ENCODE measurements around the gene GPBAR1. TPM values are rescaled to one million over a fixed set of nuclear protein-coding genes. Genes with fewer than 3 reads are reported as not detected.

The GPBAR1 gene
- total and polyA plus RNA-seq, 4 donors: 0.42 to 2.7 (median 1.8) TPM

DNA sequence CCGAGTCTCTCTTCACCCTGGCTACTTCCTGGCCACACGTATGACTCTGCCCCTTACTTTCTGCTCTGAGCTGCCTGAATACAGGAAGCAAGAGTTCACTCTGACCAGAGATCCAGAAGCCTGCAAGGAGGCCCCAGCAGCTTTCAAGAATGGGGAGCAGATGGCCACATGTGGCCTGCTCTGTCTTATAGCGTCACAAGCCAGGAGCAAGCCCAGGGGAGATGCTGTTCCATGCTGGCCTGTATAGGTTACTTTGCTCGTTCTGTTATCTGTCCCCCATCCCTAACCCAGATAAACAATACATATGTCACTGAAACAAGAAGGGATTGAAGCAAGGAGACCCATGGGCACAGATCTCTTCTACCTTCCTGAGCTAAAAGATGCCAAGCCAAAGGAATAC is 13.8 kb downstream of the GPBAR1 start:
- WGBS: 82% methylated on average over 4 of the region's 4 CpGs
- Histone ChIP-seq H3K9ac (ENCODE audit: low read depth in 1 of 2, low read length in 2 of 2) (no peak overlapping the region), H3K36me3 (ENCODE audit: control insufficient read depth in 4 of 4, insufficient read depth in 3 of 4, low read depth in 1 of 4, low read length in 3 of 4) (peaks cover 17 to 57% (median 51%) of the 10 kb centered on the region in 4 donors), H3K27me3 (ENCODE audit: control insufficient read depth in 4 of 4, insufficient read depth in 4 of 4, low read length in 3 of 4) (no peaks in the 10 kb centered on the region), H3K27ac (ENCODE audit: low read depth in 1 of 2, low read length in 2 of 2) (no peak overlapping the region), H3K4me3 (ENCODE audit: low read depth in 1 of 3, low read length in 3 of 3) (no peak overlapping the region), H3K9me3 (ENCODE audit: control insufficient read depth in 4 of 4, low read length in 3 of 4) (no peaks in the 10 kb centered on the region), H3K4me1 (ENCODE audit: control insufficient read depth in 4 of 4, insufficient read depth in 4 of 4, low read length in 3 of 4) (peaks cover 2 to 26% (median 23%) of the 10 kb centered on the region in 4 donors)
- DNase-seq (ENCODE audit: low spot score): no peak
- TF ChIP-seq FOXA1 (IDR thresholded peaks at IDR 0.05): no peak
- TF ChIP-seq NR2F2 (IDR thresholded peaks at IDR 0.05): no peak
- TF ChIP-seq, protein P1, sequence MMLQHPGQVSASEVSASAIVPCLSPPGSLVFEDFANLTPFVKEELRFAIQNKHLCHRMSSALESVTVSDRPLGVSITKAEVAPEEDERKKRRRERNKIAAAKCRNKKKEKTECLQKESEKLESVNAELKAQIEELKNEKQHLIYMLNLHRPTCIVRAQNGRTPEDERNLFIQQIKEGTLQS (IDR thresholded peaks at IDR 0.05): no peak
- no peak for TF ChIP-seq GABPA (IDR thresholded peaks at IDR 0.05 in 1 of 2, conservative IDR thresholded peaks at IDR 0.05 in 1 of 2)
- TF ChIP-seq, protein P2, sequence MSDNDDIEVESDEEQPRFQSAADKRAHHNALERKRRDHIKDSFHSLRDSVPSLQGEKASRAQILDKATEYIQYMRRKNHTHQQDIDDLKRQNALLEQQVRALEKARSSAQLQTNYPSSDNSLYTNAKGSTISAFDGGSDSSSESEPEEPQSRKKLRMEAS (IDR thresholded peaks at IDR 0.05): no peak
- TF ChIP-seq HNF4A (conservative IDR thresholded peaks at IDR 0.05): no peak
- no peak for TF ChIP-seq EGR1 (IDR thresholded peaks at IDR 0.05; ENCODE audit: low read depth in 2 of 2)
- TF ChIP-seq, protein P3, sequence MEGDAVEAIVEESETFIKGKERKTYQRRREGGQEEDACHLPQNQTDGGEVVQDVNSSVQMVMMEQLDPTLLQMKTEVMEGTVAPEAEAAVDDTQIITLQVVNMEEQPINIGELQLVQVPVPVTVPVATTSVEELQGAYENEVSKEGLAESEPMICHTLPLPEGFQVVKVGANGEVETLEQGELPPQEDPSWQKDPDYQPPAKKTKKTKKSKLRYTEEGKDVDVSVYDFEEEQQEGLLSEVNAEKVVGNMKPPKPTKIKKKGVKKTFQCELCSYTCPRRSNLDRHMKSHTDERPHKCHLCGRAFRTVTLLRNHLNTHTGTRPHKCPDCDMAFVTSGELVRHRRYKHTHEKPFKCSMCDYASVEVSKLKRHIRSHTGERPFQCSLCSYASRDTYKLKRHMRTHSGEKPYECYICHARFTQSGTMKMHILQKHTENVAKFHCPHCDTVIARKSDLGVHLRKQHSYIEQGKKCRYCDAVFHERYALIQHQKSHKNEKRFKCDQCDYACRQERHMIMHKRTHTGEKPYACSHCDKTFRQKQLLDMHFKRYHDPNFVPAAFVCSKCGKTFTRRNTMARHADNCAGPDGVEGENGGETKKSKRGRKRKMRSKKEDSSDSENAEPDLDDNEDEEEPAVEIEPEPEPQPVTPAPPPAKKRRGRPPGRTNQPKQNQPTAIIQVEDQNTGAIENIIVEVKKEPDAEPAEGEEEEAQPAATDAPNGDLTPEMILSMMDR (IDR thresholded peaks at IDR 0.05; ENCODE audit: low read depth, low read length, missing input control): no peak
- no peak for TF ChIP-seq YY1 (IDR thresholded peaks at IDR 0.05)
- TF ChIP-seq, protein P4, sequence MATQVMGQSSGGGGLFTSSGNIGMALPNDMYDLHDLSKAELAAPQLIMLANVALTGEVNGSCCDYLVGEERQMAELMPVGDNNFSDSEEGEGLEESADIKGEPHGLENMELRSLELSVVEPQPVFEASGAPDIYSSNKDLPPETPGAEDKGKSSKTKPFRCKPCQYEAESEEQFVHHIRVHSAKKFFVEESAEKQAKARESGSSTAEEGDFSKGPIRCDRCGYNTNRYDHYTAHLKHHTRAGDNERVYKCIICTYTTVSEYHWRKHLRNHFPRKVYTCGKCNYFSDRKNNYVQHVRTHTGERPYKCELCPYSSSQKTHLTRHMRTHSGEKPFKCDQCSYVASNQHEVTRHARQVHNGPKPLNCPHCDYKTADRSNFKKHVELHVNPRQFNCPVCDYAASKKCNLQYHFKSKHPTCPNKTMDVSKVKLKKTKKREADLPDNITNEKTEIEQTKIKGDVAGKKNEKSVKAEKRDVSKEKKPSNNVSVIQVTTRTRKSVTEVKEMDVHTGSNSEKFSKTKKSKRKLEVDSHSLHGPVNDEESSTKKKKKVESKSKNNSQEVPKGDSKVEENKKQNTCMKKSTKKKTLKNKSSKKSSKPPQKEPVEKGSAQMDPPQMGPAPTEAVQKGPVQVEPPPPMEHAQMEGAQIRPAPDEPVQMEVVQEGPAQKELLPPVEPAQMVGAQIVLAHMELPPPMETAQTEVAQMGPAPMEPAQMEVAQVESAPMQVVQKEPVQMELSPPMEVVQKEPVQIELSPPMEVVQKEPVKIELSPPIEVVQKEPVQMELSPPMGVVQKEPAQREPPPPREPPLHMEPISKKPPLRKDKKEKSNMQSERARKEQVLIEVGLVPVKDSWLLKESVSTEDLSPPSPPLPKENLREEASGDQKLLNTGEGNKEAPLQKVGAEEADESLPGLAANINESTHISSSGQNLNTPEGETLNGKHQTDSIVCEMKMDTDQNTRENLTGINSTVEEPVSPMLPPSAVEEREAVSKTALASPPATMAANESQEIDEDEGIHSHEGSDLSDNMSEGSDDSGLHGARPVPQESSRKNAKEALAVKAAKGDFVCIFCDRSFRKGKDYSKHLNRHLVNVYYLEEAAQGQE (IDR thresholded peaks at IDR 0.05): no peak
- no peak for TF ChIP-seq FOXA2 (IDR thresholded peaks at IDR 0.05)
- no peak for TF ChIP-seq RXRA (IDR thresholded peaks at IDR 0.05)

DNA sequence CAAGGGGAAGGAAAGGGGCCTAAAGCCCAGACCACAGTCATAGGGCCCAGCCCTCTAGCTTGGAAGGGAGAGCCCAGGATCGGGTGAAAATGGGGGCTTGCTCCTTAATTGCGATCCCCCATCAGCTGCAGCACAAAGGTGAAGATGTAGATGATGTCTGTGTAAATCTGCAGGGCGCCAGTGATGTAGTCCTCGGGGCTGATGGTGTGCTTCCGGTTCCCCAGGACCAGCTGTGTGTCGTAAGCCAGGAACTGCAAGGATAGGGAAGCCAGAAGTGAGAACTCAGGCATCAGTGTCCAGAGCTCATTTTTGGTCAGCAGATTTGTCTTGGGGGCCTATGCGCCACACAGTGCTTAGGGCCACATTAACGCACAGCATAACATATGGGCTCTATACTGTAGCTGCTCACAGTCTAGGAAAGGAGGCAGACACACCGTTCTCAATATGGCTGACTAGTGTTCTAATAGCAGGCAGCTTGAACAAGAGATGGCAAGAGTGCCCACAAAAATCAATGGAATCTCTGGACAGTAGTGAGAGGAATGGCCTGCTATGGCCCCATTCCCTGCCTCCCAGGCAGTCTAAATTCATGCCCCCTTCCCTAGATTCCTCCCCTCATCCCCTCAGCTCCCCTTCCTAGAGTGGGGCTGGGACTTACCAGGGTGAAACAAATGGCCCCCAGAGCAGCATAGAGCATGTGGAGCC is 14.7 kb downstream of the GPBAR1 start:
- no peak for DNase-seq (ENCODE audit: low spot score)
- H3K4me1 ChIP-seq (ENCODE audit: control insufficient read depth in 4 of 4, insufficient read depth in 4 of 4, low read length in 3 of 4): peaks cover 2 to 26% (median 23%) of the 10 kb centered on the region in 4 donors
- no peak overlapping the region for H3K27ac ChIP-seq (ENCODE audit: low read depth in 1 of 2, low read length in 2 of 2)
- peaks cover 22 to 65% (median 59%) of the 10 kb centered on the region in 4 donors for H3K36me3 ChIP-seq (ENCODE audit: control insufficient read depth in 4 of 4, insufficient read depth in 3 of 4, low read depth in 1 of 4, low read length in 3 of 4)
- H3K27me3 ChIP-seq (ENCODE audit: control insufficient read depth in 4 of 4, insufficient read depth in 4 of 4, low read length in 3 of 4): no peaks in the 10 kb centered on the region
- H3K9ac ChIP-seq (ENCODE audit: low read depth in 1 of 2, low read length in 2 of 2): no peak overlapping the region
- H3K9me3 ChIP-seq (ENCODE audit: control insufficient read depth in 4 of 4, low read length in 3 of 4): no peaks in the 10 kb centered on the region
- H3K4me3 ChIP-seq (ENCODE audit: low read depth in 1 of 3, low read length in 3 of 3): no peak overlapping the region
- TF ChIP-seq, protein P3 (IDR thresholded peaks at IDR 0.05; ENCODE audit: low read depth, low read length, missing input control): no peak
- TF ChIP-seq, protein P1 (IDR thresholded peaks at IDR 0.05): no peak
- no peak for TF ChIP-seq TAF1 (conservative IDR thresholded peaks at IDR 0.05)
- 79% methylated on average over 9 of the region's 9 CpGs for WGBS

Data from liver (tissue), 9 donors.